Thyroid gland (tissue), 4 donors: ENCODE data around the gene INPP4A.

Experiments
- CTCF ChIP-seq, 6 experiments: fragments of 200-600 bp in 3 of 6; fragments of 450-650 bp in 3 of 6; sonication (generic) in 3 of 6; IDR thresholded peaks; one replicate each; pipeline ENCODE4 v1.5.1; 2016 to 2019; ENCODE audit warnings: antibody characterized with exemption in 6 of 6, mild to moderate bottlenecking in 2 of 6, inconsistent platforms in 1 of 6, moderate library complexity in 1 of 6
- POLR2A ChIP-seq, 2 donors: fragments of 450-650 bp; IDR thresholded peaks; one replicate each; pipeline ENCODE4 v1.6.1; 2017; ENCODE audit warnings: antibody characterized with exemption in 2 of 2, mild to moderate bottlenecking in 2 of 2, moderate library complexity in 1 of 2

GRCh38 chr2:98565286-98565860, 120.7 kb downstream of the INPP4A start:
- no peak for TF ChIP-seq CTCF (IDR thresholded peaks at IDR 0.05)
- no peak for TF ChIP-seq POLR2A (IDR thresholded peaks at IDR 0.05)
